ENCODE data around the gene WTAP. TPM values are rescaled to one million over a fixed set of nuclear protein-coding genes. Genes with fewer than 3 reads are reported as not detected.

Gene WTAP
- total RNA-seq, 1 experiment from 2014 or later = 114 TPM

DNA sequence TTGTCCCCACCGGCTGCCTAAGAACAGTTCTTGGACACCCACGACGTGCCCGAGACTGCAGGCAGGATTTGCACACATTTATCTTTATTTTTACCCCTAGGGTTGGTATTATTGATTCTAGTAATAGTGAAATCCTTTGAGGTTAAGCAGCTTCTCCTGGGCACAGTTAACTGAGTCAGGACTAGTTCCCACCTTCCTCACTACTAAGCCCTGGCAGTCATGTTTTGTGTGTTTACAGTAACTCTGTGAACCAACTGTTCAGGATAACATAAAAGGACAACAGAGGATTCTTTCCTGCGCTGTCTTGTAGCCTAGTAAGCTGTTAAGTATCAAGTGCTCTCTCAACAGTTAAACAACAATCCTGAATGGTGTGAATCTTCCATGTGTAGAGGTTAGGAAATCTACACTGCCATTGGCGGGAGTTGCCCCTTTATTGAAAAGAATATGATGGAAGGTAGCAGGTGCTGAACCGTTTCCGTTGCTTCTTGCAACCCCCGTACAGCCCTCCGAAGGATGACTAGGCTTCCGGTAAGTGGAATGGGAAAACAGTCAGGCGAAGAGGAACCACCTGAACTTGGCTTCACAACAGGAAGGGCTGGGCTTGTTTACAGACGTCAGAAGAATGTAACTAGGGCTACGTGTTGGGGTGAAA, 33.3 kb upstream of the WTAP start:
- no TSS peak for BruUV-seq (replicated peaks)
- peaks cover 16% of the 10 kb centered on the region for H3K4me1 Mint-ChIP-seq (ENCODE audit: low read depth, unreplicated experiment)
- no peaks in the 10 kb centered on the region for H3K9me3 Mint-ChIP-seq (ENCODE audit: unreplicated experiment)
- peaks cover 4% of the 10 kb centered on the region for H3K4me1 ChIP-seq
- peak overlapping the region; percentile 80 for H3K27ac Mint-ChIP-seq (ENCODE audit: unreplicated experiment)
- ChIA-PET CTCF (interaction anchor here (0.8 kb wide), 1 partner anchor 170 kb away, joined by 3 read pairs; no protein-coding TSS in a partner anchor), POLR2A (interaction anchor here (0.6 to 3.2 kb wide), 5 partner anchors 34 to 167 kb away, joined by 3 to 36 read pairs (median 4); partner anchors contain the start of genes ACAT2, MRPL18, TCP1 and WTAP)
- H3K9me3 ChIP-seq = no peaks in the 10 kb centered on the region
- no peak for DNase-seq
- peaks cover 36% of the 10 kb centered on the region for H3K36me3 Mint-ChIP-seq (ENCODE audit: insufficient read depth, unreplicated experiment)
- H3K27me3 ChIP-seq (replicated peaks; ENCODE audit: control insufficient read depth, insufficient read depth, low read length) = no peaks in the 10 kb centered on the region
- TF ChIP-seq, protein P1, sequence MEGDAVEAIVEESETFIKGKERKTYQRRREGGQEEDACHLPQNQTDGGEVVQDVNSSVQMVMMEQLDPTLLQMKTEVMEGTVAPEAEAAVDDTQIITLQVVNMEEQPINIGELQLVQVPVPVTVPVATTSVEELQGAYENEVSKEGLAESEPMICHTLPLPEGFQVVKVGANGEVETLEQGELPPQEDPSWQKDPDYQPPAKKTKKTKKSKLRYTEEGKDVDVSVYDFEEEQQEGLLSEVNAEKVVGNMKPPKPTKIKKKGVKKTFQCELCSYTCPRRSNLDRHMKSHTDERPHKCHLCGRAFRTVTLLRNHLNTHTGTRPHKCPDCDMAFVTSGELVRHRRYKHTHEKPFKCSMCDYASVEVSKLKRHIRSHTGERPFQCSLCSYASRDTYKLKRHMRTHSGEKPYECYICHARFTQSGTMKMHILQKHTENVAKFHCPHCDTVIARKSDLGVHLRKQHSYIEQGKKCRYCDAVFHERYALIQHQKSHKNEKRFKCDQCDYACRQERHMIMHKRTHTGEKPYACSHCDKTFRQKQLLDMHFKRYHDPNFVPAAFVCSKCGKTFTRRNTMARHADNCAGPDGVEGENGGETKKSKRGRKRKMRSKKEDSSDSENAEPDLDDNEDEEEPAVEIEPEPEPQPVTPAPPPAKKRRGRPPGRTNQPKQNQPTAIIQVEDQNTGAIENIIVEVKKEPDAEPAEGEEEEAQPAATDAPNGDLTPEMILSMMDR (IDR thresholded peaks at IDR 0.05; ENCODE audit: insufficient read depth in 1 of 2, low read depth in 1 of 2, low read length in 1 of 2, severe bottlenecking in 1 of 2, unreplicated experiment in 1 of 2) = no peak
- no peaks in the 10 kb centered on the region for H3K27me3 Mint-ChIP-seq (ENCODE audit: insufficient read depth, unreplicated experiment)
- H3K4me3 Mint-ChIP-seq (ENCODE audit: unreplicated experiment) = peak overlapping the region; percentile 72
- intact Hi-C loops (cut with micrococcal nuclease; ENCODE audit: unreplicated experiment) = loop anchor here (1.0 to 5.0 kb wide), 3 partner anchors 33 to 158 kb away; partner anchors contain the start of genes TCP1 and WTAP
- peak overlapping the region; percentile 59 for H3K4me3 ChIP-seq (ENCODE audit: low read depth, low read length)
- H3K36me3 ChIP-seq (ENCODE audit: control insufficient read depth, insufficient read depth, low read length) = peaks cover under 1% of the 10 kb centered on the region; the same call in 1 of the 2 replicates

GRCh38 chr6:159695984-159696383, 31.3 kb upstream of the WTAP start:
- DNase-seq = no peak
- H3K36me3 ChIP-seq (ENCODE audit: control insufficient read depth, insufficient read depth, low read length) = no peaks in the 10 kb centered on the region
- Mint-ChIP-seq H3K4me1 (ENCODE audit: low read depth, unreplicated experiment) (peaks cover 14% of the 10 kb centered on the region), H3K27me3 (ENCODE audit: insufficient read depth, unreplicated experiment) (no peaks in the 10 kb centered on the region), H3K9me3 (ENCODE audit: unreplicated experiment) (no peaks in the 10 kb centered on the region), H3K36me3 (ENCODE audit: insufficient read depth, unreplicated experiment) (peaks cover 34% of the 10 kb centered on the region), H3K27ac (ENCODE audit: unreplicated experiment) (no peak overlapping the region), H3K4me3 (ENCODE audit: unreplicated experiment) (no peak overlapping the region)
- peaks cover 4% of the 10 kb centered on the region for H3K4me1 ChIP-seq
- no TSS peak for BruUV-seq (replicated peaks)
- no peak overlapping the region for H3K4me3 ChIP-seq (ENCODE audit: low read depth, low read length)
- POLR2A ChIA-PET = no interaction called here
- no peaks in the 10 kb centered on the region for H3K27me3 ChIP-seq (replicated peaks; ENCODE audit: control insufficient read depth, insufficient read depth, low read length)
- TF ChIP-seq, protein P1 (IDR thresholded peaks at IDR 0.05; ENCODE audit: insufficient read depth in 1 of 2, low read depth in 1 of 2, low read length in 1 of 2, severe bottlenecking in 1 of 2, unreplicated experiment in 1 of 2) = no peak
- CTCF ChIA-PET = no interaction called here
- intact Hi-C loops (cut with micrococcal nuclease; ENCODE audit: unreplicated experiment) = no loop called here
- no peaks in the 10 kb centered on the region for H3K9me3 ChIP-seq

DNA sequence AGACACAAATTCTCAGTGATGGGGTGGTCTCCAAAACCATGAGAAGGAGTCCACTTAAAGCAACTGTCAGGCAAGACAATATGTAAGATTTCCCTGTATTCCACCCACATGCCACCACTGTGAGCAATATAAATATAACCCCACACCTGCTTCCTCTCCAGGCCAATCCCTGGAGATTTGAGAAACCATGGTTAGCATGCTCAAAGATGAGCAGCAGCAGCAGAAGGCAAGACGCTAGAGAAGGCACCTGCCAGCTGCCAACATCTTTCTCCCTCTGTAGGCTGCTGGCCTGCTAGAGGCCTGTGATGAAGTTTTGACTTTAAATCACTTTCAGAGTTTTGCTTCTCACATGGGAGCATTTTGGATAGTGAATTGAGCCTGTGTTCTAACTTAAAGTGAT, 26.3 kb upstream of the WTAP start:
- Mint-ChIP-seq H3K4me3 (ENCODE audit: unreplicated experiment) (no peak overlapping the region), H3K4me1 (ENCODE audit: low read depth, unreplicated experiment) (no peaks in the 10 kb centered on the region), H3K27ac (ENCODE audit: unreplicated experiment) (no peak overlapping the region), H3K9me3 (ENCODE audit: unreplicated experiment) (no peaks in the 10 kb centered on the region), H3K27me3 (ENCODE audit: insufficient read depth, unreplicated experiment) (no peaks in the 10 kb centered on the region), H3K36me3 (ENCODE audit: insufficient read depth, unreplicated experiment) (peaks cover 7% of the 10 kb centered on the region)
- Histone ChIP-seq H3K36me3 (ENCODE audit: control insufficient read depth, insufficient read depth, low read length) (no peaks in the 10 kb centered on the region), H3K9me3 (no peaks in the 10 kb centered on the region), H3K4me1 (no peaks in the 10 kb centered on the region), H3K27me3 (replicated peaks; ENCODE audit: control insufficient read depth, insufficient read depth, low read length) (no peaks in the 10 kb centered on the region), H3K4me3 (ENCODE audit: low read depth, low read length) (no peak overlapping the region)
- POLR2A ChIA-PET = no interaction called here
- BruUV-seq (replicated peaks) = no TSS peak
- TF ChIP-seq, protein P1 (IDR thresholded peaks at IDR 0.05; ENCODE audit: insufficient read depth in 1 of 2, low read depth in 1 of 2, low read length in 1 of 2, severe bottlenecking in 1 of 2, unreplicated experiment in 1 of 2) = no peak
- DNase-seq = no peak
- intact Hi-C loops (cut with micrococcal nuclease; ENCODE audit: unreplicated experiment) = no loop called here
- CTCF ChIA-PET = interaction anchor here (0.7 kb wide), 1 partner anchor 25 kb away, joined by 3 read pairs; no protein-coding TSS in a partner anchor

Data from Caco-2 (cell line).